A673 (cell line): ENCODE measurements around the gene SLC12A3.

ENCODE experiments used
- CTCF ChIP-seq: fragments of 300-800, 200-600 bp; sonication (generic); conservative IDR thresholded peaks from 2 replicates; pipeline ENCODE4 v1.5.1; 2017; ENCODE audit warnings: low read depth, mild to moderate bottlenecking, antibody characterized with exemption, low read length, moderate library complexity, mixed read lengths
- EZH2 ChIP-seq: fragments of 200-600 bp; sonication (generic); IDR thresholded peaks from 2 replicates; pipeline ENCODE4 v1.6.1; 2017; ENCODE audit warnings: borderline replicate concordance, low read depth, mild to moderate bottlenecking, mixed read lengths, antibody characterized with exemption, low read length; ENCODE audit not compliant: poor library complexity, severe bottlenecking

- TF ChIP-seq CTCF: no peak
- TF ChIP-seq EZH2: no peak
Observed at GRCh38 chr16:56836410-56837230, 28.4 kb upstream of the SLC12A3 start.
